K562 (cell line): ENCODE results near the gene IL18RAP. TPM values are rescaled to one million over a fixed set of nuclear protein-coding genes. Genes with fewer than 3 reads are reported as not detected.

Experiments
- RAD21 ChIP-seq, 2 experiments: fragments of 250-450 bp in 1 of 2; fragments of 450-650 bp in 1 of 2; sonication (Bioruptor Pico) in 1 of 2; formaldehyde crosslinking in 1 of 2; IDR thresholded peaks in 1 of 2; conservative IDR thresholded peaks in 1 of 2; 2 replicates each; pipeline versions ENCODE4 v1.4.0 to v1.8.0; 2020 to 2022; ENCODE audit warnings: mild to moderate bottlenecking in 2 of 2, moderate library complexity in 1 of 2
- SPI1 ChIP-seq: IDR thresholded peaks from 2 replicates; pipeline ENCODE4 v1.6.1; 2011; ENCODE audit warnings: low read depth, low read length, control low read depth, borderline replicate concordance
- ZSCAN29 ChIP-seq: fragments of 450-650 bp; IDR thresholded peaks from 2 replicates; pipeline ENCODE4 v1.6.1; 2017
- polyA plus RNA-seq, 8 experiments: library from polyadenylated mRNA; depleted of rRNA in 4 of 8; stranded (reverse) in 5 of 8; unstranded in 3 of 8; fragments of >200 nt; fragmentation: Nextera tagmentation in 2 of 8; fragmentation: Illumina TruSeq in 1 of 8; extraction: Ambion mirVana in 2 of 8; extraction: Trizol in 1 of 8; gene quantifications; 2 replicates each; pipeline versions ENCODE4 v1.2.1 to v1.2.3, GENCODE V29; 2011 to 2014; ENCODE audit warnings: inconsistent platforms in 1 of 8, missing spikeins in 1 of 8
- total RNA-seq, 7 experiments: library from RNA; depleted of rRNA in 6 of 7; stranded (reverse); fragments of >200 nt in 6 of 7; fragmentation: Illumina TruSeq in 2 of 7; extraction: Trizol in 2 of 7; gene quantifications; 2 replicates each; pipeline versions ENCODE4 v1.2.1 to v1.2.3, GENCODE V29; 2011 to 2021; ENCODE audit warnings: low replicate concordance in 1 of 7
- TF ChIP-seq, protein P1 (sequence below), 3 experiments: fragments of 200-800 bp in 1 of 3; fragments of 250-450 bp in 1 of 3; fragments of 450-650 bp in 1 of 3; sonication (Bioruptor Pico) in 1 of 3; sonication (Bioruptor generic) in 1 of 3; formaldehyde crosslinking in 1 of 3; IDR thresholded peaks; 2 replicates each; pipeline versions ENCODE4 v1.6.1 to v1.8.0; 2016 to 2022; ENCODE audit warnings: mild to moderate bottlenecking in 2 of 3, missing genetic modification characterization in 2 of 3, missing compliant biosample characterization in 1 of 3, moderate library complexity in 1 of 3
- TF ChIP-seq, protein P2 (sequence below), 2 experiments: fragments of 450-650 bp; IDR thresholded peaks; 2 replicates each; pipeline ENCODE4 v1.6.1; 2016; ENCODE audit warnings: mild to moderate bottlenecking in 2 of 2, borderline replicate concordance in 1 of 2, low read depth in 1 of 2, moderate library complexity in 1 of 2
- TF ChIP-seq, protein P3 (sequence below): fragments of 150-350 bp; IDR thresholded peaks from 2 replicates; pipeline ENCODE4 v1.6.1; 2014; ENCODE audit warnings: low read depth, mild to moderate bottlenecking, low read length, borderline replicate concordance
- TF ChIP-seq, protein P4 (sequence below), 3 experiments: IDR thresholded peaks in 2 of 3; conservative IDR thresholded peaks in 1 of 3; 2 replicates each; pipeline ENCODE4 v1.5.1; 2011 to 2012; ENCODE audit warnings: low read length in 3 of 3, mild to moderate bottlenecking in 3 of 3, control low read depth in 2 of 3, improper control_type of control experiment in 1 of 3, inconsistent platforms in 1 of 3, low read depth in 1 of 3, mixed read lengths in 1 of 3, moderate library complexity in 1 of 3; ENCODE audit not compliant: insufficient read depth in 2 of 3

The IL18RAP gene
- total and polyA plus RNA-seq, 9 of the 15 experiments (the other 6 are each of a cell fraction or from before 2014, with no cell fraction given), result 1.1 to 20.5 (median 5.8) TPM

DNA sequence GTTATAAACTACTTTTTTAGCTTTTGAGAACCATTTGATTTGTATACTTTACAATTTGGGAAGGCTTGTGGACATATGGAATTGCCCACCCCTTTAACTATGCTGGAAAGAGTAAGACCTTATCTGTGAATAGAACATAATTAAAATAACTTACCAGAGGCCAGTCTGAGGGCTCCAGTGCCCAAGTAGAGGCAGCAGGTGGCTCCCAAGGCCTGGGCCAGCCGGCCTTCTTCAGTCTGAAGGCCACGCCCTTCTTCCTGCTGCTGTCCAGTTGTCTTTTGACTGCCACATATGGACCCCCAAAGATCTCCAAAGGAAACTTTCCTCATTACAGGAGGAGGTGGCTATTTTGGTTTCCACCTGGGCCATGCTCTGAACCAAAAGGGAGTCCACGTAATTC, 12.0 kb upstream of the IL18RAP start (continued):
- TF ChIP-seq, protein P1, sequence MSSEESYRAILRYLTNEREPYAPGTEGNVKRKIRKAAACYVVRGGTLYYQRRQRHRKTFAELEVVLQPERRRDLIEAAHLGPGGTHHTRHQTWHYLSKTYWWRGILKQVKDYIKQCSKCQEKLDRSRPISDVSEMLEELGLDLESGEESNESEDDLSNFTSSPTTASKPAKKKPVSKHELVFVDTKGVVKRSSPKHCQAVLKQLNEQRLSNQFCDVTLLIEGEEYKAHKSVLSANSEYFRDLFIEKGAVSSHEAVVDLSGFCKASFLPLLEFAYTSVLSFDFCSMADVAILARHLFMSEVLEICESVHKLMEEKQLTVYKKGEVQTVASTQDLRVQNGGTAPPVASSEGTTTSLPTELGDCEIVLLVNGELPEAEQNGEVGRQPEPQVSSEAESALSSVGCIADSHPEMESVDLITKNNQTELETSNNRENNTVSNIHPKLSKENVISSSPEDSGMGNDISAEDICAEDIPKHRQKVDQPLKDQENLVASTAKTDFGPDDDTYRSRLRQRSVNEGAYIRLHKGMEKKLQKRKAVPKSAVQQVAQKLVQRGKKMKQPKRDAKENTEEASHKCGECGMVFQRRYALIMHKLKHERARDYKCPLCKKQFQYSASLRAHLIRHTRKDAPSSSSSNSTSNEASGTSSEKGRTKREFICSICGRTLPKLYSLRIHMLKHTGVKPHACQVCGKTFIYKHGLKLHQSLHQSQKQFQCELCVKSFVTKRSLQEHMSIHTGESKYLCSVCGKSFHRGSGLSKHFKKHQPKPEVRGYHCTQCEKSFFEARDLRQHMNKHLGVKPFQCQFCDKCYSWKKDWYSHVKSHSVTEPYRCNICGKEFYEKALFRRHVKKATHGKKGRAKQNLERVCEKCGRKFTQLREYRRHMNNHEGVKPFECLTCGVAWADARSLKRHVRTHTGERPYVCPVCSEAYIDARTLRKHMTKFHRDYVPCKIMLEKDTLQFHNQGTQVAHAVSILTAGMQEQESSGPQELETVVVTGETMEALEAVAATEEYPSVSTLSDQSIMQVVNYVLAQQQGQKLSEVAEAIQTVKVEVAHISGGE (CRISPR knock-in tag; IDR thresholded peaks at IDR 0.05), result no peak
- TF ChIP-seq, protein P2, sequence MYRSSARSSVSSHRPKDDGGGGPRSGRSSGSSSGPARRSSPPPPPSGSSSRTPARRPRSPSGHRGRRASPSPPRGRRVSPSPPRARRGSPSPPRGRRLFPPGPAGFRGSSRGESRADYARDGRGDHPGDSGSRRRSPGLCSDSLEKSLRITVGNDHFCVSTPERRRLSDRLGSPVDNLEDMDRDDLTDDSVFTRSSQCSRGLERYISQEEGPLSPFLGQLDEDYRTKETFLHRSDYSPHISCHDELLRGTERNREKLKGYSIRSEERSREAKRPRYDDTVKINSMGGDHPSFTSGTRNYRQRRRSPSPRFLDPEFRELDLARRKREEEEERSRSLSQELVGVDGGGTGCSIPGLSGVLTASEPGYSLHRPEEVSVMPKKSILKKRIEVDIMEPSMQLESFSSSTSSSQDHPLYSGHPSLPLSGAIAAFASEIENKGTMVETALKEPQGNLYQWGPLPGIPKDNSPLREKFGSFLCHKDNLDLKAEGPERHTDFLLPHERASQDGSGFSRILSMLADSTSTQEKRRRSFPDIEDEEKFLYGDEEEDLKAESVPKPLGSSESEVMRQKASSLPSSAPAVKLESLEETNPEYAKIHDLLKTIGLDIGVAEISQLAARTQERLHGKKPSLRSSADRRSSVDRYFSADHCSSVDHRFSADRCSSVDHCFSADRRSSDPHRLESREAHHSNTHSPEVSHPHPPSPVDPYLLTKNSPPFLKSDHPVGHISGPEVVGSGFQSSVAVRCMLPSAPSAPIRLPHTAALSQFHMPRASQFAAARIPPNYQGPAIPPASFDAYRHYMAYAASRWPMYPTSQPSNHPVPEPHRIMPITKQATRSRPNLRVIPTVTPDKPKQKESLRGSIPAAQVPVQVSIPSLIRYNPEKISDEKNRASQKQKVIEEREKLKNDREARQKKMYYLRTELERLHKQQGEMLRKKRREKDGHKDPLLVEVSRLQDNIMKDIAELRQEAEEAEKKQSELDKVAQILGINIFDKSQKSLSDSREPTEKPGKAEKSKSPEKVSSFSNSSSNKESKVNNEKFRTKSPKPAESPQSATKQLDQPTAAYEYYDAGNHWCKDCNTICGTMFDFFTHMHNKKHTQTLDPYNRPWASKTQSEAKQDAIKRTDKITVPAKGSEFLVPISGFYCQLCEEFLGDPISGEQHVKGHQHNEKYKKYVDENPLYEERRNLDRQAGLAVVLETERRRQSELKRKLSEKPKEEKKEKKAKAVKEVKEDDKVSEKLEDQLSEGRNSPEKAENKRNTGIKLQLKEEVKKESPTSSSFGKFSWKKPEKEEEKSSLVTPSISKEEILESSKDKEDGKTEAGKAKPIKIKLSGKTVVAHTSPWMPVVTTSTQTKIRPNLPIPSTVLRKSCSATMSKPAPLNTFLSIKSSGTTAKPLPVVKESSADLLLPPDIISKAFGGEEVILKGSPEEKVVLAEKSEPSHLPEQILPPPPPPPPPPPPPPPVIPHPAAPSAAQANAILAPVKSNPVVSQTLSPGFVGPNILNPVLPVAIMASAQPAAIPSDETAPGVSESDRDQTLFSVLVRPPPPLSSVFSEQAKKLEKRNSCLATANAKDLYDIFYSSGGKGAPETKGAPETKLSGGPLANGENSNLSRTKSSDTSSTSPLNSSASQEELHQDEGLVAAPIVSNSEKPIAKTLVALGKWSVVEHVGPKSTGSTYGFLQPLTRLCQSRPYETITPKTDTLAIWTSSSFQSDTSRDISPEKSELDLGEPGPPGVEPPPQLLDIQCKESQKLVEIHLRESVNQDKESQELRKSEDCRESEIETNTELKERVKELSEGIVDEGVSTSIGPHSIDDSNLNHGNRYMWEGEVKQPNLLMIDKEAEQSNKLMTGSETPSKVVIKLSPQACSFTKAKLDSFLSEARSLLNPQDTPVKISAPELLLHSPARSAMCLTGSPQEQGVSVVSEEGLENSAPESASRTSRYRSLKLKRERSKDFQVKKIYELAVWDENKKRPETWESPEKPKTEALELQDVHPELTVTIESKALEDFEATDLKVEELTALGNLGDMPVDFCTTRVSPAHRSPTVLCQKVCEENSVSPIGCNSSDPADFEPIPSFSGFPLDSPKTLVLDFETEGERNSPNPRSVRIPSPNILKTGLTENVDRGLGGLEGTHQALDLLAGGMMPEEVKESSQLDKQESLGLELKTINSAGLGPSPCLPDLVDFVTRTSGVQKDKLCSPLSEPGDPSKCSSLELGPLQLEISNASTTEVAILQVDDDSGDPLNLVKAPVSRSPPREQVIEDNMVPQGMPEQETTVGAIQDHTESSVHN (IDR thresholded peaks at IDR 0.05; ENCODE audit: borderline replicate concordance in 1 of 2, low read depth in 1 of 2), result no peak
- TF ChIP-seq ZSCAN29 (no peak), RAD21 (CRISPR knock-in tag; conservative IDR thresholded peaks at IDR 0.05 in 1 of 2, IDR thresholded peaks at IDR 0.05 in 1 of 2) (peak; percentile 90 to 94), SPI1 (no peak)
- TF ChIP-seq, protein P3, sequence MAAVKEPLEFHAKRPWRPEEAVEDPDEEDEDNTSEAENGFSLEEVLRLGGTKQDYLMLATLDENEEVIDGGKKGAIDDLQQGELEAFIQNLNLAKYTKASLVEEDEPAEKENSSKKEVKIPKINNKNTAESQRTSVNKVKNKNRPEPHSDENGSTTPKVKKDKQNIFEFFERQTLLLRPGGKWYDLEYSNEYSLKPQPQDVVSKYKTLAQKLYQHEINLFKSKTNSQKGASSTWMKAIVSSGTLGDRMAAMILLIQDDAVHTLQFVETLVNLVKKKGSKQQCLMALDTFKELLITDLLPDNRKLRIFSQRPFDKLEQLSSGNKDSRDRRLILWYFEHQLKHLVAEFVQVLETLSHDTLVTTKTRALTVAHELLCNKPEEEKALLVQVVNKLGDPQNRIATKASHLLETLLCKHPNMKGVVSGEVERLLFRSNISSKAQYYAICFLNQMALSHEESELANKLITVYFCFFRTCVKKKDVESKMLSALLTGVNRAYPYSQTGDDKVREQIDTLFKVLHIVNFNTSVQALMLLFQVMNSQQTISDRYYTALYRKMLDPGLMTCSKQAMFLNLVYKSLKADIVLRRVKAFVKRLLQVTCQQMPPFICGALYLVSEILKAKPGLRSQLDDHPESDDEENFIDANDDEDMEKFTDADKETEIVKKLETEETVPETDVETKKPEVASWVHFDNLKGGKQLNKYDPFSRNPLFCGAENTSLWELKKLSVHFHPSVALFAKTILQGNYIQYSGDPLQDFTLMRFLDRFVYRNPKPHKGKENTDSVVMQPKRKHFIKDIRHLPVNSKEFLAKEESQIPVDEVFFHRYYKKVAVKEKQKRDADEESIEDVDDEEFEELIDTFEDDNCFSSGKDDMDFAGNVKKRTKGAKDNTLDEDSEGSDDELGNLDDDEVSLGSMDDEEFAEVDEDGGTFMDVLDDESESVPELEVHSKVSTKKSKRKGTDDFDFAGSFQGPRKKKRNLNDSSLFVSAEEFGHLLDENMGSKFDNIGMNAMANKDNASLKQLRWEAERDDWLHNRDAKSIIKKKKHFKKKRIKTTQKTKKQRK, result no peak
- TF ChIP-seq, protein P4, sequence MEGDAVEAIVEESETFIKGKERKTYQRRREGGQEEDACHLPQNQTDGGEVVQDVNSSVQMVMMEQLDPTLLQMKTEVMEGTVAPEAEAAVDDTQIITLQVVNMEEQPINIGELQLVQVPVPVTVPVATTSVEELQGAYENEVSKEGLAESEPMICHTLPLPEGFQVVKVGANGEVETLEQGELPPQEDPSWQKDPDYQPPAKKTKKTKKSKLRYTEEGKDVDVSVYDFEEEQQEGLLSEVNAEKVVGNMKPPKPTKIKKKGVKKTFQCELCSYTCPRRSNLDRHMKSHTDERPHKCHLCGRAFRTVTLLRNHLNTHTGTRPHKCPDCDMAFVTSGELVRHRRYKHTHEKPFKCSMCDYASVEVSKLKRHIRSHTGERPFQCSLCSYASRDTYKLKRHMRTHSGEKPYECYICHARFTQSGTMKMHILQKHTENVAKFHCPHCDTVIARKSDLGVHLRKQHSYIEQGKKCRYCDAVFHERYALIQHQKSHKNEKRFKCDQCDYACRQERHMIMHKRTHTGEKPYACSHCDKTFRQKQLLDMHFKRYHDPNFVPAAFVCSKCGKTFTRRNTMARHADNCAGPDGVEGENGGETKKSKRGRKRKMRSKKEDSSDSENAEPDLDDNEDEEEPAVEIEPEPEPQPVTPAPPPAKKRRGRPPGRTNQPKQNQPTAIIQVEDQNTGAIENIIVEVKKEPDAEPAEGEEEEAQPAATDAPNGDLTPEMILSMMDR (IDR thresholded peaks at IDR 0.05 in 2 of 3, conservative IDR thresholded peaks at IDR 0.05 in 1 of 3; ENCODE audit: insufficient read depth in 2 of 3, low read depth in 1 of 3, low read length in 3 of 3), result peak; percentile 61 to 75 (median 62)
